Gastrocnemius medialis (tissue), 4 donors: ENCODE measurements around the gene MED9. TPM values are rescaled to one million over a fixed set of nuclear protein-coding genes. Genes with fewer than 3 reads are reported as not detected.

Experiments used
- ATAC-seq, 2 donors: fragments of 150-250 bp; one replicate each; pipeline ENCODE4 v1.9.1; 2016
- DNase-seq, 2 donors: peaks; one replicate each; pipeline ENCODE4 v3.0.0-alpha.2; 2019
- H3K27ac ChIP-seq, 4 donors: fragments of 200-600 bp; sonication (generic); 1 replicate in 1 of 4; 2 replicates in 3 of 4; pipeline ENCODE4 v1.5.1; 2016 to 2018; ENCODE audit warnings: mild to moderate bottlenecking in 2 of 4, moderate library complexity in 1 of 4
- H3K27me3 ChIP-seq, 3 donors: fragments of 200-600 bp; sonication (generic) in 2 of 3; 1 replicate in 1 of 3; 2 replicates in 2 of 3; pipeline versions ENCODE4 v1.5.1 to v1.6.0; 2016 to 2019; ENCODE audit warnings: mild to moderate bottlenecking in 1 of 3, moderate library complexity in 1 of 3
- H3K36me3 ChIP-seq, 2 donors: fragments of 200-600 bp; sonication (generic) in 1 of 2; one replicate each; pipeline ENCODE4 v1.5.1; 2017 to 2018
- H3K4me1 ChIP-seq, 2 donors: fragments of 200-600 bp; sonication (generic) in 1 of 2; one replicate each; pipeline ENCODE4 v1.5.1; 2016 to 2017; ENCODE audit warnings: mild to moderate bottlenecking in 2 of 2
- H3K4me3 ChIP-seq, 4 donors: fragments of 200-600 bp; sonication (generic) in 3 of 4; 1 replicate in 1 of 4; 2 replicates in 3 of 4; pipeline ENCODE4 v1.5.1; 2016 to 2019; ENCODE audit warnings: mild to moderate bottlenecking in 2 of 4
- H3K9me3 ChIP-seq, 3 donors: fragments of 200-600 bp; sonication (generic) in 2 of 3; 1 replicate in 1 of 3; 2 replicates in 2 of 3; pipeline ENCODE4 v1.5.1; 2016 to 2019
- POLR2A ChIP-seq, 2 donors: fragments of 450-650 bp; IDR thresholded peaks; one replicate each; pipeline ENCODE4 v1.6.1; 2017; ENCODE audit warnings: antibody characterized with exemption in 2 of 2, mild to moderate bottlenecking in 2 of 2, moderate library complexity in 2 of 2
- in situ Hi-C, 4 donors: fragments of 200-750 bp; cut with MboI; loops; one replicate each; pipeline versions ENCODE4 v1.15.0 to v1.8.0; 2017; ENCODE audit warnings: low sequenced_read_pairs in 4 of 4
- intact Hi-C: fragments of 100-400 bp; cut with DNase I; formaldehyde crosslinking; loops from one replicate; pipeline ENCODE4 v1.15.1; 2023; ENCODE audit warnings: low total_unique reads
- total RNA-seq, 4 donors: library from RNA; depleted of rRNA; stranded (reverse); fragments of >200 nt; gene quantifications; one replicate each; pipeline versions ENCODE4 v1.1.0 to v1.2.3, GENCODE V29; 2016
- TF ChIP-seq, protein P1 (sequence below), 5 experiments: fragments of 450-650 bp in 3 of 5; fragments of 200-600 bp in 2 of 5; sonication (generic) in 2 of 5; IDR thresholded peaks in 4 of 5; conservative IDR thresholded peaks in 1 of 5; 1 replicate in 4 of 5; 2 replicates in 1 of 5; pipeline ENCODE4 v1.5.1; 2016 to 2019; ENCODE audit warnings: antibody characterized with exemption in 5 of 5, mild to moderate bottlenecking in 3 of 5, moderate library complexity in 3 of 5

The MED9 gene
- total RNA-seq, 4 donors from 2014 or later: 20.4 to 33.7 (median 27.7) TPM

DNA sequence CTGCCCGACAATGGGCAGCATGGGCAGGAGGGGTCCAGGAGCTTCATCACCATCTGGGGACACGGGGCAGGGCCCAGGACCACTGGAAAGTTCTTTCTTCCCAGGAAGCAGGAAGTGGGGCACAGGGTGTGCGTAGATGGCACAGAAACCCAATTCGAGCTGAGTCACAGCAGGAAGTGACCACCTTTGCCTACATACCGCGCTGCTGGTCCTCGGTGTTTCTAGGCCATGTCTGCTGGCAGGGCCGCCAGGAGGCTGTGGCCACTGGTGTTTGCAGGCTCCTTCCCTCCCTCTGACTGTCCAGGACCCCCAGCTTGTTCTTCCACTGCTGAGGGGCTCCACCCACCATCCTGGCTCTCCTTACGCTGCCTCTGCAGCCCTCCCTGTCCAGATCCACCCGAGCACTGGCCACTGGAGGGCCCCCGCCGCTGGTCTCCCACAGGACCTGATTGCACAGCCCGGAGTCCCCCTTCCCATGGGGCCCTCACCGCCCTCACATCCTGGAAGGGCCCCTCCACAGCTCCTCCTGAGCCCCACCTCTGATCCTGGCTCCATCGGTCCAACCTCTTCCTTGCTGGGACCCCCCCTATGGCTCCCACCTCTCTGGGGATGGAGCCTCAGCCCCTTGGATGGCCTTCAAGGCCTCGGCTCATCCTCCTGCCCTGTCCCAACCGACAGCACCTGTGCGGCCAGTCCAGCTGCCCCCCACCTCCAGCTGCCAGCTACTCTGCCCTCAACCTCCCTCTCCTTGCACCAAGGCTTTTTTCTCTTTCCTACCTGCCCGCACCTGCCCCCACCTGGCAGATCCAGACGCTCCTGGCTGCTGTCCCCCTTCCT, 33.9 kb downstream of the MED9 start:
- peaks cover 11 to 14% of the 10 kb centered on the region in 2 donors for H3K4me1 ChIP-seq
- H3K27me3 ChIP-seq: no peaks in the 10 kb centered on the region
- TF ChIP-seq, protein P1, sequence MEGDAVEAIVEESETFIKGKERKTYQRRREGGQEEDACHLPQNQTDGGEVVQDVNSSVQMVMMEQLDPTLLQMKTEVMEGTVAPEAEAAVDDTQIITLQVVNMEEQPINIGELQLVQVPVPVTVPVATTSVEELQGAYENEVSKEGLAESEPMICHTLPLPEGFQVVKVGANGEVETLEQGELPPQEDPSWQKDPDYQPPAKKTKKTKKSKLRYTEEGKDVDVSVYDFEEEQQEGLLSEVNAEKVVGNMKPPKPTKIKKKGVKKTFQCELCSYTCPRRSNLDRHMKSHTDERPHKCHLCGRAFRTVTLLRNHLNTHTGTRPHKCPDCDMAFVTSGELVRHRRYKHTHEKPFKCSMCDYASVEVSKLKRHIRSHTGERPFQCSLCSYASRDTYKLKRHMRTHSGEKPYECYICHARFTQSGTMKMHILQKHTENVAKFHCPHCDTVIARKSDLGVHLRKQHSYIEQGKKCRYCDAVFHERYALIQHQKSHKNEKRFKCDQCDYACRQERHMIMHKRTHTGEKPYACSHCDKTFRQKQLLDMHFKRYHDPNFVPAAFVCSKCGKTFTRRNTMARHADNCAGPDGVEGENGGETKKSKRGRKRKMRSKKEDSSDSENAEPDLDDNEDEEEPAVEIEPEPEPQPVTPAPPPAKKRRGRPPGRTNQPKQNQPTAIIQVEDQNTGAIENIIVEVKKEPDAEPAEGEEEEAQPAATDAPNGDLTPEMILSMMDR (IDR thresholded peaks at IDR 0.05 in 4 of 5, conservative IDR thresholded peaks at IDR 0.05 in 1 of 5): no peak
- no peak for TF ChIP-seq POLR2A (IDR thresholded peaks at IDR 0.05)
- in situ Hi-C loops: no loop called here
- H3K4me3 ChIP-seq: no peak overlapping the region
- H3K36me3 ChIP-seq: no peaks in the 10 kb centered on the region
- ATAC-seq: no peak
- peak overlapping the region in 1 of 4 donors; percentile 40 for H3K27ac ChIP-seq
- DNase-seq: no peak
- H3K9me3 ChIP-seq: no peaks in the 10 kb centered on the region
- intact Hi-C loops: no loop called here

DNA sequence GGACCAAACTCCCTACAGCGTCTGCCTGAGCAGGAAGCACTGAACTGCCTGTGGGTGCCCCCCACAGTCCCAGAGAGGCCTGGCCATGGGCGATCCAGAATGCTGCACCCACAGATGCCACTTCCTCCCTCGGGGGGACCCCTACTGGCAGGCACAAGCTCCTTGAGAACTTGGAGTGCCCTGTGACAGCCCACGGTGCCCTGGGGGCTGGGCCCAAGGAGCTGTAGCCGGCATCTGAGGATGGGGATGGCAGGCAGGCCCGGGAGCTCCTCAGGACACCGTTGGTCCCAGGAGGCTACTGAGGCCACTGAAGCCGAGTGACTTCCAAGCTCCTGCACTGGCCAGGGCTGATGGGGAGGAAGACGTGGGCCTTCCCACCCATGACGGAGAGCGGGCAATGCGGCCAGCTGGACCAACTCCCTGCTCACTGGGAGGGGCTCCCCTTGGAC, 34.5 kb downstream of the MED9 start:
- no peaks in the 10 kb centered on the region for H3K27me3 ChIP-seq
- H3K4me3 ChIP-seq: no peak overlapping the region
- no peak for ATAC-seq
- intact Hi-C loops: no loop called here
- H3K9me3 ChIP-seq: no peaks in the 10 kb centered on the region
- no peak for DNase-seq
- TF ChIP-seq, protein P1 (IDR thresholded peaks at IDR 0.05 in 4 of 5, conservative IDR thresholded peaks at IDR 0.05 in 1 of 5): no peak
- TF ChIP-seq POLR2A (IDR thresholded peaks at IDR 0.05): no peak
- no peak overlapping the region for H3K27ac ChIP-seq
- H3K36me3 ChIP-seq: no peaks in the 10 kb centered on the region
- in situ Hi-C loops: no loop called here
- H3K4me1 ChIP-seq: peaks cover 11 to 14% of the 10 kb centered on the region in 2 donors

DNA sequence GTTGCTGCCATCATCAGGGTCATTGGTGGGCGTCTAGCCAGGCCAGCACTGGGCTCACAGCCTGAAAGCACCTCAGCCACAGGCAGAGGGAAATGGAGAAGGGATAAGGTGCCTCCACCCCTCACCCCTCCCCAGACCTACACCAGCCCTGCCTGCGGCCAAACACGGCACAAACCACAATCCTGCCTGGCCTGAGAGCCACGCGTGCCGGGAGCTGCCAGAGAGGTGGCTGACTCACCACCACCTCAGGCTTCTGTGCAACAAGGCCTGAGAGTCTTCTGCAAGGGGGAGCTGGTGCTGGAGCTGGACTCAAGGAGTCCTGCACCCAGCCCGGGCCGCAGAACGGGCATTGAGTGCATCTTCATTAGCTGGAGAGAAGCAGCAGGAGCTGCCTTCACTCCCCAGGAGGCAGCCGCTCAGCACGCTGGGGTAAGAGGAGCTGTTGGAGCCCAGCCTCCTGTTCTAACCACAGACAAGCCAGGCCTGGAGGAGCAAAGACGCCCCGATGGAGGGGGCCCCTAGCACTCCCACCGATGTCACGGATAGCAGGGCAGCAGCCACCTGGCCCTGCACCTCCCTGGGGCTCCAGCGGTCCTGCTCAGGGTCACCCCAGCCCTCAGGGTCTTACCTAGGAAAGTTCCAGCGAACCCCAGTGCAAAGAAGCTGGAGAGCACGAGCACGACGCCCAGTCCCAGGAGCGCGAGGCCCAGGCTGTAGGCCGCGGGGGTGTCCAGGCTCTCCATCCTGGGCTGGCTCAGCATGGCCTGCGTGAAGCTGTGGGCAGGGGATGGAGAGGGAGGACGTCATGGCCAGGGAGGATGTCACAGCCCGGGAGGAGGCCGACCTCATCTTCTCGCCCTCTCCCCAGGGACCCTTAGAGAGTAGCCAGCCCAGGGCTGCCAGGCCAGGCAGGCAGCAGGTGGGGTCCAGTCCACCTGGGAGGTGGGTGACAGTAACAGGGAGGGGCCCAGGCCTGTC, 35.4 kb downstream of the MED9 start:
- TF ChIP-seq, protein P1 (IDR thresholded peaks at IDR 0.05 in 4 of 5, conservative IDR thresholded peaks at IDR 0.05 in 1 of 5): no peak
- no peak for TF ChIP-seq POLR2A (IDR thresholded peaks at IDR 0.05)
- intact Hi-C loops: no loop called here
- peak; percentile 43 to 61 for DNase-seq
- in situ Hi-C loops: no loop called here
- Histone ChIP-seq H3K27ac (peak overlapping the region in 1 of 4 donors; percentile 39), H3K36me3 (no peaks in the 10 kb centered on the region), H3K9me3 (no peaks in the 10 kb centered on the region), H3K4me1 (peaks cover 4 to 7% of the 10 kb centered on the region in 2 donors), H3K4me3 (no peak overlapping the region), H3K27me3 (no peaks in the 10 kb centered on the region)
- peak; percentile 57 to 58 for ATAC-seq

DNA sequence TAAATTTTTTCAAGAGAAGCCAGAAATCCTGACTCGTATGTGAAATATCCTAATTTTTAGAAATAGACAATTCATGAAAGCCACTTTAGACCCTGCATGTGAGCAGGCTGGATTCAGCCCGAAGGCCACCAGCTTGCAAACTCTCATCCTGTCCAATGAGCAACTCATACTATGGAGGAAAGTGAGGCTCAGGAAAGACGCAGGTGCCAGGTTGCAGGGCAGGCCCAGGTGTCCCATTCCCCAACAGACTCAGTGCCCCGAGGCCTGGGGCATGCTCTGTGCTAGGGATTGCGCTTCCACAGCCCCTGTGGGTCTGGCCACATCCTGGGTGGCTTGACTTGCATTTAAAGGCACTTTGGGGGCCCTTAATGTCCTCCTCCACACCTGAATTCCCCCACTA, 36.1 kb downstream of the MED9 start:
- H3K4me3 ChIP-seq: no peak overlapping the region
- no peaks in the 10 kb centered on the region for H3K27me3 ChIP-seq
- DNase-seq: no peak
- H3K4me1 ChIP-seq: no peaks in the 10 kb centered on the region
- TF ChIP-seq POLR2A (IDR thresholded peaks at IDR 0.05): no peak
- TF ChIP-seq, protein P1 (IDR thresholded peaks at IDR 0.05 in 4 of 5, conservative IDR thresholded peaks at IDR 0.05 in 1 of 5): no peak
- intact Hi-C loops (no loop called here), in situ Hi-C loops (no loop called here)
- no peak for ATAC-seq
- H3K36me3 ChIP-seq: no peaks in the 10 kb centered on the region
- no peaks in the 10 kb centered on the region for H3K9me3 ChIP-seq
- no peak overlapping the region for H3K27ac ChIP-seq
